Lower lobe of right lung (tissue), 2 donors: ENCODE measurements around the gene OPN5. TPM values are rescaled to one million over a fixed set of nuclear protein-coding genes. Genes with fewer than 3 reads are reported as not detected.

Experiments
- ATAC-seq, 2 donors: fragments of 200-7000 bp; cut with Tn5 transposase; one replicate each; pipeline ENCODE4 v1.9.1; 2020 to 2022; ENCODE audit warnings: mild to moderate bottlenecking in 2 of 2, moderate library complexity in 2 of 2
- DNase-seq: peaks from one replicate; pipeline ENCODE4 v3.0.0-alpha.2; 2020
- H3K27ac ChIP-seq: fragments of 200-600 bp; one replicate; pipeline ENCODE4 v1.8.0; 2022
- H3K27me3 ChIP-seq: fragments of 200-600 bp; one replicate; pipeline ENCODE4 v1.8.0; 2022; ENCODE audit warnings: low read depth
- H3K36me3 ChIP-seq: fragments of 200-600 bp; one replicate; pipeline ENCODE4 v1.8.0; 2022; ENCODE audit warnings: mild to moderate bottlenecking
- H3K4me1 ChIP-seq: fragments of 200-600 bp; one replicate; pipeline ENCODE4 v1.8.0; 2022
- H3K4me3 ChIP-seq: fragments of 200-600 bp; one replicate; pipeline ENCODE4 v1.8.0; 2022; ENCODE audit warnings: mild to moderate bottlenecking
- H3K9me3 ChIP-seq: fragments of 200-600 bp; one replicate; pipeline ENCODE4 v1.8.0; 2022
- CTCF ChIP-seq: fragments of 200-600 bp; IDR thresholded peaks from one replicate; pipeline ENCODE4 v1.8.0; 2022; ENCODE audit warnings: antibody characterized with exemption, mild to moderate bottlenecking
- intact Hi-C: fragments of 100-400 bp; cut with DNase I; formaldehyde crosslinking; loops from one replicate; pipeline ENCODE4 v1.11.0; 2022
- long read RNA-seq: library from polyadenylated mRNA; unstranded; transcript quantifications from one replicate; pipeline ENCODE4 v2.0.0, GENCODE V29; 2021
- total RNA-seq: library from RNA; stranded (reverse); fragmentation: NEBNext Ultra II Directional; extraction: Animal tissue kit (Norgen Biotek cat#: 25700); gene quantifications from one replicate; pipeline ENCODE4 v1.2.1, GENCODE V29; 2021
- donor health status: DM: no; HTN: yes; CAD: no; lungs with severe emphysema.

OPN5 gene
- not detected for total RNA-seq
- long read RNA-seq: 0 reads

GRCh38 chr6:47781732-47782131, at the start of gene OPN5:
Gene OPN5 (plus strand): TSS chr6:47782032. CDS start chr6:47782067, 35 bp downstream.
- no peak within 1 kb of the TSS for H3K27ac ChIP-seq
- no peaks in the 10 kb centered on the region for H3K27me3 ChIP-seq
- H3K4me1 ChIP-seq: peaks cover 8% of the 10 kb centered on the region
- intact Hi-C loops: no loop called here
- no peak for ATAC-seq
- TF ChIP-seq CTCF: no peak
- no peaks in the 10 kb centered on the region for H3K36me3 ChIP-seq
- H3K4me3 ChIP-seq: no peak within 1 kb of the TSS
- H3K9me3 ChIP-seq: no peaks in the 10 kb centered on the region
- DNase-seq: no peak

- Histone ChIP-seq H3K27ac (no peak overlapping the region), H3K36me3 (no peaks in the 10 kb centered on the region), H3K9me3 (no peaks in the 10 kb centered on the region), H3K4me1 (no peaks in the 10 kb centered on the region), H3K4me3 (no peak overlapping the region), H3K27me3 (no peaks in the 10 kb centered on the region)
- intact Hi-C loops: no loop called here
- TF ChIP-seq CTCF: peak; percentile 39
- DNase-seq (no peak), ATAC-seq (no peak)
These were observed 47.8 kb upstream of the OPN5 start for GRCh38 chr6:47733879-47734558.

DNA sequence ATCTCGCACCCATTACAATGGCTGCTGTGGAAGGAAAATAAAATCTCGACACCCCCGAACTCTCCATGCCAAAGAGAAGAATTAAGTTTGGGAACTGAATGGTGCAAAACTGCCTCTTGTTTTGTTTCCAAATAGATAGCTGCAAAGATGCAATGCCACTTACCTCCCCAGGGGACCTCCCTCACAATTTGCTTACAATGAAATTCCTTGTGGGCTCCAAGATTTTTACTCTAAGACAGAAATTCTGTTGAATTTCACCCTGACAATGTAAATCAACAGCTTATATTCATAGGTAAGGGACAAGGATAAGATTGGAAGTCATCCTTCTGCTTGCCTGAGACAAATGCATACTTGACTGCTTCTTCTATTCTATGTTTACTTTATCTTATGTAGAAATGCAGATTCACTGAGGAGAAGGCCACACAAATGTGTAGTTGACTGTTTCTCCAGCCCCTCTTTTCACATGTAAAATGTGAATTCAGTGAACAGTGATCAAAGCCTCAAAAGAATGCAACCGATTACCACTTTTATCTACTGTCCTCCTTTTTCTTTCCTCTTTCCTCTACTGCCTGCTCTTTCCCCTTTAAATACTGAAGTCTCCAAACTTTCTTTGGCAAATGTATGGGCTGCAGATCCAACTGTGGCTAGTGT, 46.9 kb upstream of the OPN5 start:
- ATAC-seq (no peak), DNase-seq (no peak)
- no peak for TF ChIP-seq CTCF
- no peak overlapping the region for H3K4me3 ChIP-seq
- H3K27ac ChIP-seq: no peak overlapping the region
- no peaks in the 10 kb centered on the region for H3K27me3 ChIP-seq
- intact Hi-C loops: no loop called here
- H3K36me3 ChIP-seq: no peaks in the 10 kb centered on the region
- H3K9me3 ChIP-seq: no peaks in the 10 kb centered on the region
- H3K4me1 ChIP-seq: no peaks in the 10 kb centered on the region

DNA sequence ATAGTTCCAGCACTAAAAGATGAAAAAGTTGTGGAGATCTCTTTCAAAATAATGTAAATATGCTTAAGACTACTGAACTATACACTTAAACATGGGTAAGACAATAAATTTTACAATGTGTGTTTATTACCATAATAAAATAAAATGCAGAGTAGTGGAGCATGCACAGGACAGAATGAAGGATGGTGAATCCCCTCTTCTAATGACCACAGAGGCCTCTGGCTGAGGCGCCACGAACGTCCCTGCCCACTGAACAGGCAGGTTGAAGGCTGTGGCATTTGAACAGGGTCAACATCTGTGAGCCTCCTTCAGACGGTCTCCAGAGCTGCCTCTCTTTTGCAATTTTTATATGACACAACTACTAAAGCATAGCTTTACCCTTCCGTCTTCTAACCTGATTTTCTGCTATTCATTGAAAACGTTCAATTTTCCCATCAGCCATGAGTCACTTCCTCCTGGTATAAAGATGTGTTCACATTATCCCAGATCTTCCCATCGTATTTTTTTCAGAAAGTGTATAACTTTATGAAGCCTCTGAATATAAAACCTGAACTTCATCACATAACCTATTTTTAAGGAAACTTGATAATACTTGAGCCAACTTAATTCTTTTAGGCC, 45.6 kb upstream of the OPN5 start:
- Histone ChIP-seq H3K4me1 (no peaks in the 10 kb centered on the region), H3K27me3 (no peaks in the 10 kb centered on the region), H3K27ac (no peak overlapping the region), H3K9me3 (no peaks in the 10 kb centered on the region), H3K4me3 (no peak overlapping the region), H3K36me3 (no peaks in the 10 kb centered on the region)
- ATAC-seq (no peak), DNase-seq (no peak)
- no peak for TF ChIP-seq CTCF
- intact Hi-C loops: no loop called here

- no peaks in the 10 kb centered on the region for H3K36me3 ChIP-seq
- H3K9me3 ChIP-seq: no peaks in the 10 kb centered on the region
- DNase-seq: no peak
- H3K27ac ChIP-seq: no peak overlapping the region
- ATAC-seq: no peak
- intact Hi-C loops: no loop called here
- no peak for TF ChIP-seq CTCF
- no peaks in the 10 kb centered on the region for H3K4me1 ChIP-seq
- no peaks in the 10 kb centered on the region for H3K27me3 ChIP-seq
- H3K4me3 ChIP-seq: no peak overlapping the region
These were observed 44.4 kb upstream of the OPN5 start for GRCh38 chr6:47737406-47737805.
